Activated T-helper 1 cell treated with anti-CD3 and anti-CD28 coated beads, Interleukin-12 subunit alpha, Interleukin-12 subunit beta, Interleukin-2, Interleukin-4 antibody, amounts not matched to agents 30 ng/mL and 10 ng/mL and 1 ng/mL, durations not matched to agents 14 hours and 24 hours and 36 hours (primary cell): ENCODE measurements around the gene RPS6KC1. TPM values are rescaled to one million over a fixed set of nuclear protein-coding genes. Genes with fewer than 3 reads are reported as not detected.
"Not testable (repeated sequence)": the region's sequence is repeated elsewhere in the genome, so short reads cannot be mapped to it uniquely, and the experiment has no call there.

Experiments used
- DNase-seq: peaks from one replicate; pipeline ENCODE4 v3.0.0; 2021; ENCODE audit warnings: low spot score
- H3K27ac Mint-ChIP-seq: one replicate; pipeline ENCODE4 v1.8.0; 2021; ENCODE audit warnings: mild to moderate bottlenecking, mixed read lengths
- H3K27me3 Mint-ChIP-seq: one replicate; pipeline ENCODE4 v1.8.0; 2022; ENCODE audit warnings: mild to moderate bottlenecking, moderate library complexity, mixed read lengths; ENCODE audit not compliant: insufficient read depth
- H3K36me3 Mint-ChIP-seq: one replicate; pipeline ENCODE4 v1.8.0; 2021; ENCODE audit warnings: low read depth, mixed read lengths
- H3K4me1 Mint-ChIP-seq: one replicate; pipeline ENCODE4 v1.8.0; 2021; ENCODE audit warnings: low read depth, mixed read lengths
- H3K4me3 Mint-ChIP-seq: one replicate; pipeline ENCODE4 v1.8.0; 2021; ENCODE audit warnings: mild to moderate bottlenecking, moderate library complexity, mixed read lengths
- H3K9me3 Mint-ChIP-seq: one replicate; pipeline ENCODE4 v1.8.0; 2021; ENCODE audit warnings: mixed read lengths
- intact Hi-C: fragments of 100-400 bp; cut with micrococcal nuclease; formaldehyde crosslinking; loops from one replicate; pipeline ENCODE4 v1.15.1; 2024
- total RNA-seq: library from RNA; stranded (reverse); gene quantifications from 2 replicates; pipeline ENCODE4 v1.2.3, GENCODE V29; 2022

The RPS6KC1 gene
- total RNA-seq, 1 donor from 2014 or later = 7.5 TPM

DNA sequence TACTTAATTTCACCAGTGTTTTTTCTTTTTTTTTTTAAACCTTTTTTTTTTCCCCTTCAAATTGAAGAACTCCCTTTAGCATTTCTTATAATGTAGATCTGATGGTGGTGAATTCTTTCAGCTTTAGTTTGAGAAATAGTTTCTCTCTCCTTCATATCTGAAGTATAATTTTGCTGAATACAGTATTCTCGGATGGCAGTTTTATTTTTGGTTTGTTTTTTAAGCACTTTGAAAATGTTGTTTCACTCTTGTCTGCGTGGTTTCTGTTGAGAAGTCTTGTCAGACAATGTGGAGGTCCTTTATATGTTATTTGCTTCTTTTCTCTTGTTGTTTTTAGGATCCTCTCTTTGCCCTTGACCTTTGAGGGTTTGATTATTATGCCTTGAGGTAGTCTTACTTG lies 135.1 kb downstream of the RPS6KC1 start:
- Mint-ChIP-seq H3K4me3 (no peak overlapping the region), H3K27me3 (no peaks in the 10 kb centered on the region), H3K27ac (no peak overlapping the region), H3K4me1 (no peaks in the 10 kb centered on the region), H3K9me3 (peaks cover 30% of the 10 kb centered on the region), H3K36me3 (peaks cover 13% of the 10 kb centered on the region)
- intact Hi-C loops = no loop called here
- no peak for DNase-seq

GRCh38 chr1:213192026-213192425 lies 141.0 kb downstream of the RPS6KC1 start:
- H3K9me3 Mint-ChIP-seq = peaks cover 19% of the 10 kb centered on the region
- peaks cover 3% of the 10 kb centered on the region for H3K4me1 Mint-ChIP-seq
- H3K27me3 Mint-ChIP-seq = no peaks in the 10 kb centered on the region
- H3K36me3 Mint-ChIP-seq = peaks cover 10% of the 10 kb centered on the region
- intact Hi-C loops = no loop called here
- no peak for DNase-seq
- no peak overlapping the region for H3K27ac Mint-ChIP-seq
- no peak overlapping the region for H3K4me3 Mint-ChIP-seq

DNA sequence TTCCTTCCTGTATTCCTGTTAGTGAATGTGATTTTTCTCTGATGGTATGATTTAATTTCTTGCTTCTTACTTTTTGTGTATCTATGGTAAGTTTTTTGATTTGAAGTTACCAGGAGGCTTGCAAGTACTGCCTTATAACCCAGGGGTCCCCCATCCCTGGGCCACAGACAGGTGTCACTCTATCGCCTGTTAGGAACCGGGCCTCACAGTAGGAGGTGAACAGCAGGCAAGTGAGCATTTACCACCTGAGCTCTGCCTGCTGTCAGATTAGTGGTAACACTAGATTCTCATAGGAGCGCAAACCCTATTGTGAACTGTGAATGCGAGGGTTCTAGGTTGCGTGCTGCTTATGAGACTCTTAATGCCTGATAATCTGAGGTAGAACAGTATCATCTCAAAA lies 143.3 kb downstream of the RPS6KC1 start:
- DNase-seq = no peak
- H3K9me3 Mint-ChIP-seq = peaks cover 34% of the 10 kb centered on the region
- H3K4me1 Mint-ChIP-seq = peaks cover 3% of the 10 kb centered on the region
- no peaks in the 10 kb centered on the region for H3K27me3 Mint-ChIP-seq
- intact Hi-C loops = no loop called here
- H3K4me3 Mint-ChIP-seq = no peak overlapping the region
- H3K36me3 Mint-ChIP-seq = peaks cover 21% of the 10 kb centered on the region
- no peak overlapping the region for H3K27ac Mint-ChIP-seq

DNA sequence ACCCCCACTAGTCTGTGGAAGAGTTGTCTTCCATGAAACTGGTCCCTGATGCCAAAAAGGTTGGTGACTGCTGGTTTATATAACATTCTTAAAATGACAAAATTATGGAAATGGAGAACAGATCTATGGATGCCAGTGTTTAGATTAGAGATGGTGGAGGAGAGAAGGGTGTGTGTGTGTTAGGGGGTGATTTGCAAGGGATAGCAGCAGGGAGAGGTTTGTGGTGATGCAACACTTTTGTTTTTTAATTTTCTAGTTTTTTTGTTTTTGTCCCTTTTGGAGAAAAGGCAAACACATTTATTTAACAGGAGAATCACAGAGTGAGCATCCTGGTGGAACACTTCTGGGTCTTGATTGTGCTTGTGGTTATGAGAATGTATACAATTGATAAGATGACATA lies 143.8 kb downstream of the RPS6KC1 start:
- peaks cover 31% of the 10 kb centered on the region for H3K9me3 Mint-ChIP-seq
- intact Hi-C loops = no loop called here
- DNase-seq = no peak
- H3K4me3 Mint-ChIP-seq = no peak overlapping the region
- peaks cover 25% of the 10 kb centered on the region for H3K36me3 Mint-ChIP-seq
- H3K4me1 Mint-ChIP-seq = peaks cover 3% of the 10 kb centered on the region
- no peaks in the 10 kb centered on the region for H3K27me3 Mint-ChIP-seq
- H3K27ac Mint-ChIP-seq = no peak overlapping the region

DNA sequence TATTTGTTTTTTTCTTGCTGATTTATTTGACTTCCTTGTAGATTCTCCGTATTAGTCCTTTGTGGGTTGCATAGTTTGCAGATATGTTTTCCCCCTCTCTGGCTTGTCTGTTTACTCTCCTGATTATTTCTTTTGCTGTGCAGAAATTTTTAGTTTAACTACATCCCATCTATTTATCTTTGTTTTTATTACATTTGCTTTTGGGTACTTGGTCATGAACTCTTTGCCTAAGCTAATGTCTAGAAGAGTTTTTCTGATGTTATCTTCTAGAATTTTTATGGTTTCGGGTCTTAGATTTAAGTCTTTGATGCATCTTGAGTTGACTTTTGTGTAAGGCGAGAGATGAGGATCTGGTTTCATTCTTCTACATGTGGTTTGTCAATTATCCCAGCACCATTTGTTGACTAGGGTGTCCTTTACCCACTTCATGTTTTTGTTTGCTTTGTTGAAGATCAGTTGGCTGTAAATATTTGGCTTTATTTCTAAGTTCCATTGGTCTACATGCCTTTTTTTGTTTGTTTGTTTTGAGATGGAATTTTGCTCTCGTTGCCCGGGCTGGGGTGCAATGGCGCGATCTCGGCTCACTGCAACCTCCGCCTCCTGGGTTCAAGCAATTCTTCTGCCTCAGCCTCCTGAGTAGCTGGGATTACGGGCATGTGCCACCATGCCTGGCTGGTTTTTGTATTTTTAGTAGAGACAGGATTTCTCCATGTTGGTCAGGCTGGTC lies 145.4 kb downstream of the RPS6KC1 start:
- intact Hi-C loops, H3K4me1 Mint-ChIP-seq, H3K27me3 Mint-ChIP-seq, H3K4me3 Mint-ChIP-seq, DNase-seq, H3K27ac Mint-ChIP-seq: not testable (repeated sequence)
- Mint-ChIP-seq H3K9me3 (peaks cover 27% of the 10 kb centered on the region), H3K36me3 (peaks cover 25% of the 10 kb centered on the region)

- Mint-ChIP-seq H3K27ac (no peak overlapping the region), H3K9me3 (peaks cover 20% of the 10 kb centered on the region), H3K27me3 (peaks cover 2% of the 10 kb centered on the region), H3K4me1 (peaks cover 3% of the 10 kb centered on the region), H3K36me3 (peaks cover 21% of the 10 kb centered on the region), H3K4me3 (no peak overlapping the region)
- DNase-seq = no peak
- intact Hi-C loops = no loop called here
Measured at GRCh38 chr1:213200630-213201029, 149.6 kb downstream of the RPS6KC1 start.

DNA sequence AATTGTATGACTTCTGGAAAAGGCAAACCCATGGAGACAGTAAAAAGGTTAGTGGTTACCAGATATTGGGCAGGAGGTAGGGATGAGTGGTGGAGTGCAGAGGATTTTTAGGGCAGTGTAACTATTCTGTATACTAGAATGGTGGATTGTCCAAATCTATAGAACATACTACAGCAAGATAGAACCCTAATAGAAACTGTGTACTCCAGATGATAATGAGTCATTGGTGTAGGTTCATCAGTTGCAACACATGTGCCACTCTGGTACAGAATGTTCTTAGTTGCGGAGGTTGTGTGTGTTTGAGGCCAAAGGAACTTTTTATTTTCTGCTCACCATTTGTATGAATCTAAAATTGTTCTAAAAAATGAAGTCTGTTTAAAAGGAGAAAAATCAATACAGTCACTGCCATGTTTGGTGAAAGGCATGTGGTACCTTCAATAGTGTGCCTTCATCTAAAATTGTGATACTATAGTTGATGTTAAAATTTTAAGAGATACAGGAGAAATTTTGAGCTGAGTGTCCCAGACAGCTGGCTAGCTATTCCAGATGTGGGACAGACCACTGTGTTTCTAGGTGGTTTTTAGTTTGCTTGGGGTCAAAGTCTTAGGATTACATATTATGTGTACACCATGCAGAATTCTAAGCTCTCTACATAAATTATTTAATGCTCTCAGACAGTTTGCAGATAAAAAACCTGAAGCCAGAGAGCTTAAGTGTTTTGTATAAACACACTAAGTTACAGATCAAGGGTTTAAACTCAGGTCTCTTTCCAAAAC lies 150.5 kb downstream of the RPS6KC1 start:
- Mint-ChIP-seq H3K36me3 (peaks cover 17% of the 10 kb centered on the region), H3K27me3 (peaks cover 2% of the 10 kb centered on the region), H3K4me3 (no peak overlapping the region), H3K27ac (no peak overlapping the region), H3K9me3 (peaks cover 16% of the 10 kb centered on the region), H3K4me1 (no peaks in the 10 kb centered on the region)
- intact Hi-C loops = no loop called here
- DNase-seq = no peak

DNA sequence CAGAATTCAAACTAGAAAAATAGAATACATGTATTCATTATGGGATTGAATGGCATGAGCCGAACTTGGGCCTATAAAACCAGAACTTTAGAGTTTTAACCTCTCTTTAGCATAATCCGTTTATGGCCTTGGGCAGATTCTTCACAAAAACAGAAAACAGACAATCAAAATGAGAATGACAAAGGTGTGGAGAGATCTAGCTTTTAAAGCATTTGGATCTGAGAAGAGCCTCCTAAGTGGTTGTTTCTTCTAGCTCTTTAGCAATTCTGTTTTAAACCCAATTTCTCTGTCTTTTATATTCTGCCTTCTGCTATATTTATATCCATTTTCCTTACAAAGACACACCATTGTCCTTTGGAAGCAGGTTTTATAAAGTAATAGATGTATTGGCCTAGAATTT lies 160.2 kb downstream of the RPS6KC1 start:
- intact Hi-C loops = no loop called here
- Mint-ChIP-seq H3K4me3 (no peak overlapping the region), H3K36me3 (peaks cover 28% of the 10 kb centered on the region)

DNA sequence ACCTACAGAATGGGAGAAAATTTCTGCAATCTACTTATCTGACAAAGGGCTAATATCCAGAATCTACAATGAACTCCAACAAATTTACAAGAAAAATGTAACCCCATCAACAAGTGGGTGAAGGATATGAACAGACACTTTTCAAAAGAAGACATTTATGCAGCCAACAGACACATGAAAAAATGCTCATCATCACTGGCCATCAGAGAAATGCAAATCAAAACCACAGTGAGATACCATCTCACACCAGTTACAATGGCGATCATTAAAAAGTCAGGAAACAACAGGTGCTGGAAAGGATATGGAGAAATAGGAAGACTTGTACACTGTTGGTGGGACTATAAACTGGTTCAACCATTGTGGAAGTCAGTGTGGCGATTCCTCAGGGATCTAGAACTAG lies 168.0 kb downstream of the RPS6KC1 start:
- H3K27me3 Mint-ChIP-seq, H3K4me1 Mint-ChIP-seq, H3K27ac Mint-ChIP-seq, intact Hi-C loops, DNase-seq, H3K4me3 Mint-ChIP-seq, H3K36me3 Mint-ChIP-seq, H3K9me3 Mint-ChIP-seq: not testable (repeated sequence)

More for the DNA sequence above, 160.2 kb downstream of the RPS6KC1 start:
- Mint-ChIP-seq H3K9me3 (peaks cover 8% of the 10 kb centered on the region), H3K27me3 (no peaks in the 10 kb centered on the region), H3K27ac (no peak overlapping the region), H3K4me1 (no peaks in the 10 kb centered on the region)
- DNase-seq = no peak

GRCh38 chr1:213221209-213221608 lies 170.2 kb downstream of the RPS6KC1 start:
- Mint-ChIP-seq H3K27me3 (no peaks in the 10 kb centered on the region), H3K4me1 (no peaks in the 10 kb centered on the region), H3K9me3 (no peaks in the 10 kb centered on the region), H3K27ac (no peak overlapping the region), H3K4me3 (no peak overlapping the region), H3K36me3 (peaks cover 2% of the 10 kb centered on the region)
- DNase-seq = no peak
- intact Hi-C loops = no loop called here

DNA sequence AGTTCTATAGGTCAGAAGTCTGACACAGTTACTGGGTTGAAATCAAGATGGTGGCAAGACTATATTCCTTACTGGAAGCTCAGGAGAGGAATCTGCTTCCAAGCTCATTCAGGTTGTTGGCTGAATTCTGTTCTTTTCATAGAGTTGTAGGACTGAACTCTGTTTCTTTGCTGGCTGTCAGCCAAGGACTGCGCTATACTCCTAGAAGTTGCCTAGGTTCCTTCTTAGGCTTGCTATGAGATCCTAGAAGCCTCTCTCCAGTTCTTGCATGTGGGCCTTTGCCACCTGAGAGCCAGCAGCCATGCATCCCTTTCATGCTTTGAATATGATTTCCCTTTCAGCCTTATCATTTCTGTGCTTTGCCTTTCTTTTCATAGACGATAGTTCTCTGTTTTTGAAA lies 176.4 kb downstream of the RPS6KC1 start:
- no peak overlapping the region for H3K27ac Mint-ChIP-seq
- no peaks in the 10 kb centered on the region for H3K27me3 Mint-ChIP-seq
- H3K4me3 Mint-ChIP-seq = no peak overlapping the region
- no peak for DNase-seq
- H3K4me1 Mint-ChIP-seq = peaks cover 6% of the 10 kb centered on the region
- peaks cover 4% of the 10 kb centered on the region for H3K36me3 Mint-ChIP-seq
- H3K9me3 Mint-ChIP-seq = no peaks in the 10 kb centered on the region
- intact Hi-C loops = no loop called here

- H3K4me1 Mint-ChIP-seq = peaks cover 6% of the 10 kb centered on the region
- intact Hi-C loops = no loop called here
Measured at GRCh38 chr1:213231795-213232231, 180.8 kb downstream of the RPS6KC1 start.

DNA sequence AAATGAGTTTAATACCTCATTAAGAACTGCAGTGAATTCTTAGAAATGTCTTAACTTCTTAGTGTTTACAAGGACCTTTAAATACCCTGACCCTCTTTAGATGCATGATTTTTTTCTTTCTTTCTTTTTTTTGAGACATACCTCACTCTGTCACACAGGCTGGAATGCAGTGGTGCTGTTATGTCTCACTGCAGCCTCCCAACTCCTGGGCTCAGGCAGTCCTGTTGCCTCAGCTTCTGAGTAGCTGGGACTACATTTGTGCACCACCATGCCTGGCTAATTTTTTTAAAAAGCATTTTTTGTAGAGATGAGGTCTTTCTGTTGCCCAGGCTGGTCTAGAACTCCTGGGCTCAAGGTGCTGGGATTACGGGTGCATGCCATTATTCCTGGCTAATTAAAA lies 191.8 kb downstream of the RPS6KC1 start:
- H3K9me3 Mint-ChIP-seq = no peaks in the 10 kb centered on the region
- no peaks in the 10 kb centered on the region for H3K4me1 Mint-ChIP-seq
- H3K27ac Mint-ChIP-seq = no peak overlapping the region
- intact Hi-C loops = loop anchor here (1.0 to 5.0 kb wide), 2 partner anchors 131 to 1084 kb away; no protein-coding TSS in a partner anchor
- no peak for DNase-seq
- H3K4me3 Mint-ChIP-seq = no peak overlapping the region
- H3K27me3 Mint-ChIP-seq = no peaks in the 10 kb centered on the region
- H3K36me3 Mint-ChIP-seq = peaks cover 6% of the 10 kb centered on the region

More at GRCh38 chr1:213231795-213232231, 180.8 kb downstream of the RPS6KC1 start:
- H3K27me3 Mint-ChIP-seq = no peaks in the 10 kb centered on the region
- H3K4me3 Mint-ChIP-seq = no peak overlapping the region
- no peak overlapping the region for H3K27ac Mint-ChIP-seq
- H3K36me3 Mint-ChIP-seq = peaks cover 6% of the 10 kb centered on the region
- DNase-seq = no peak
- no peaks in the 10 kb centered on the region for H3K9me3 Mint-ChIP-seq
